Activated naive CD8-positive, alpha-beta T cell treated with anti-CD3 and anti-CD28 coated beads for 36 hours (primary cell): ENCODE measurements around the gene TMPRSS6. TPM values are rescaled to one million over a fixed set of nuclear protein-coding genes. Genes with fewer than 3 reads are reported as not detected.

Experiments
- DNase-seq: peaks from one replicate; pipeline ENCODE4 v3.0.0; 2021
- H3K27ac Mint-ChIP-seq: one replicate; pipeline ENCODE4 v1.8.0; 2022; ENCODE audit warnings: mild to moderate bottlenecking, moderate library complexity, mixed read lengths
- H3K27me3 Mint-ChIP-seq: one replicate; pipeline ENCODE4 v1.8.0; 2022; ENCODE audit warnings: mild to moderate bottlenecking, mixed read lengths
- H3K36me3 Mint-ChIP-seq: one replicate; pipeline ENCODE4 v1.8.0; 2021; ENCODE audit warnings: mild to moderate bottlenecking, mixed read lengths
- H3K4me1 Mint-ChIP-seq: one replicate; pipeline ENCODE4 v1.8.0; 2021; ENCODE audit warnings: mixed read lengths
- H3K4me3 Mint-ChIP-seq: one replicate; pipeline ENCODE4 v1.8.0; 2022; ENCODE audit warnings: mild to moderate bottlenecking, moderate library complexity, mixed read lengths
- H3K9me3 Mint-ChIP-seq: one replicate; pipeline ENCODE4 v1.8.0; 2022; ENCODE audit warnings: mixed read lengths
- total RNA-seq, 2 experiments: library from RNA; stranded (reverse); gene quantifications; one replicate each; pipeline ENCODE4 v1.2.3, GENCODE V29; 2021

Gene TMPRSS6
- total RNA-seq, 2 experiments from 2014 or later, result 1.8 to 2.0 TPM

GRCh38 chr22:37146507-37147180 is 37.1 kb upstream of the TMPRSS6 start:
- Mint-ChIP-seq H3K27ac (peak overlapping the region; percentile 84), H3K9me3 (peaks cover 10% of the 10 kb centered on the region), H3K27me3 (no peaks in the 10 kb centered on the region), H3K4me1 (peaks cover 53% of the 10 kb centered on the region), H3K36me3 (peaks cover 53% of the 10 kb centered on the region), H3K4me3 (peak overlapping the region; percentile 91)
- DNase-seq, result no peak

GRCh38 chr22:37146051-37146385 is 36.5 kb upstream of the TMPRSS6 start:
- peaks cover 6% of the 10 kb centered on the region for H3K9me3 Mint-ChIP-seq
- H3K4me3 Mint-ChIP-seq, result peak overlapping the region; percentile 91
- H3K27ac Mint-ChIP-seq, result peak overlapping the region; percentile 84
- no peaks in the 10 kb centered on the region for H3K27me3 Mint-ChIP-seq
- DNase-seq, result no peak
- peaks cover 55% of the 10 kb centered on the region for H3K36me3 Mint-ChIP-seq
- peaks cover 50% of the 10 kb centered on the region for H3K4me1 Mint-ChIP-seq

- H3K36me3 Mint-ChIP-seq, result peaks cover 58% of the 10 kb centered on the region
- no peaks in the 10 kb centered on the region for H3K27me3 Mint-ChIP-seq
- H3K9me3 Mint-ChIP-seq, result no peaks in the 10 kb centered on the region
- H3K27ac Mint-ChIP-seq, result peak overlapping the region; percentile 84
- peaks cover 51% of the 10 kb centered on the region for H3K4me1 Mint-ChIP-seq
- H3K4me3 Mint-ChIP-seq, result peak overlapping the region; percentile 91
- no peak for DNase-seq
These were observed 35.9 kb upstream of the TMPRSS6 start for GRCh38 chr22:37145180-37146050.

- H3K27ac Mint-ChIP-seq, result no peak overlapping the region
- H3K36me3 Mint-ChIP-seq, result peaks cover 58% of the 10 kb centered on the region
- H3K9me3 Mint-ChIP-seq, result no peaks in the 10 kb centered on the region
- H3K4me1 Mint-ChIP-seq, result peaks cover 57% of the 10 kb centered on the region
- no peak overlapping the region for H3K4me3 Mint-ChIP-seq
- no peaks in the 10 kb centered on the region for H3K27me3 Mint-ChIP-seq
- DNase-seq, result no peak
These were observed 34.7 kb upstream of the TMPRSS6 start for GRCh38 chr22:37144180-37144554.

- Mint-ChIP-seq H3K4me1 (peaks cover 59% of the 10 kb centered on the region), H3K27ac (no peak overlapping the region), H3K9me3 (no peaks in the 10 kb centered on the region), H3K27me3 (no peaks in the 10 kb centered on the region), H3K36me3 (peaks cover 60% of the 10 kb centered on the region), H3K4me3 (no peak overlapping the region)
- no peak for DNase-seq
These were observed 32.5 kb upstream of the TMPRSS6 start for GRCh38 chr22:37141971-37142370.

- H3K27ac Mint-ChIP-seq, result no peak overlapping the region
- no peak for DNase-seq
- H3K36me3 Mint-ChIP-seq, result peaks cover 63% of the 10 kb centered on the region
- H3K4me3 Mint-ChIP-seq, result no peak overlapping the region
- peaks cover 54% of the 10 kb centered on the region for H3K4me1 Mint-ChIP-seq
- no peaks in the 10 kb centered on the region for H3K9me3 Mint-ChIP-seq
- no peaks in the 10 kb centered on the region for H3K27me3 Mint-ChIP-seq
These were observed 32.0 kb upstream of the TMPRSS6 start for GRCh38 chr22:37141476-37141875.

GRCh38 chr22:37140686-37141323 is 31.3 kb upstream of the TMPRSS6 start:
- Mint-ChIP-seq H3K27ac (peak overlapping the region; percentile 56), H3K27me3 (no peaks in the 10 kb centered on the region), H3K4me1 (peaks cover 48% of the 10 kb centered on the region), H3K4me3 (no peak overlapping the region), H3K36me3 (peaks cover 58% of the 10 kb centered on the region), H3K9me3 (no peaks in the 10 kb centered on the region)
- no peak for DNase-seq

GRCh38 chr22:37139762-37140161 is 30.2 kb upstream of the TMPRSS6 start:
- H3K4me3 Mint-ChIP-seq, result no peak overlapping the region
- H3K4me1 Mint-ChIP-seq, result peaks cover 39% of the 10 kb centered on the region
- DNase-seq, result no peak
- H3K27ac Mint-ChIP-seq, result peak overlapping the region; percentile 92
- H3K9me3 Mint-ChIP-seq, result no peaks in the 10 kb centered on the region
- peaks cover 56% of the 10 kb centered on the region for H3K36me3 Mint-ChIP-seq
- H3K27me3 Mint-ChIP-seq, result no peaks in the 10 kb centered on the region

- no peaks in the 10 kb centered on the region for H3K9me3 Mint-ChIP-seq
These were observed 29.5 kb upstream of the TMPRSS6 start for GRCh38 chr22:37138849-37139561.

GRCh38 chr22:37137903-37138665 is 28.6 kb upstream of the TMPRSS6 start:
- Mint-ChIP-seq H3K36me3 (peaks cover 54% of the 10 kb centered on the region), H3K9me3 (no peaks in the 10 kb centered on the region), H3K4me3 (peak overlapping the region; percentile 53), H3K27ac (peak overlapping the region; percentile 92), H3K4me1 (peaks cover 33% of the 10 kb centered on the region), H3K27me3 (no peaks in the 10 kb centered on the region)
- no peak for DNase-seq

More at GRCh38 chr22:37138849-37139561, 29.5 kb upstream of the TMPRSS6 start:
- Mint-ChIP-seq H3K36me3 (peaks cover 57% of the 10 kb centered on the region), H3K4me3 (peak overlapping the region; percentile 53), H3K4me1 (peaks cover 37% of the 10 kb centered on the region), H3K27ac (peak overlapping the region; percentile 92), H3K27me3 (no peaks in the 10 kb centered on the region)
- no peak for DNase-seq

- Mint-ChIP-seq H3K27ac (peak overlapping the region; percentile 47), H3K9me3 (no peaks in the 10 kb centered on the region), H3K4me1 (peaks cover 28% of the 10 kb centered on the region), H3K36me3 (peaks cover 59% of the 10 kb centered on the region), H3K4me3 (no peak overlapping the region), H3K27me3 (no peaks in the 10 kb centered on the region)
- no peak for DNase-seq
These were observed 27.6 kb upstream of the TMPRSS6 start for GRCh38 chr22:37137131-37137530.

GRCh38 chr22:37135023-37135422 is 25.5 kb upstream of the TMPRSS6 start:
- no peaks in the 10 kb centered on the region for H3K27me3 Mint-ChIP-seq
- H3K4me1 Mint-ChIP-seq, result peaks cover 28% of the 10 kb centered on the region
- H3K4me3 Mint-ChIP-seq, result no peak overlapping the region
- H3K27ac Mint-ChIP-seq, result peak overlapping the region; percentile 54
- H3K36me3 Mint-ChIP-seq, result peaks cover 56% of the 10 kb centered on the region
- H3K9me3 Mint-ChIP-seq, result no peaks in the 10 kb centered on the region
- DNase-seq, result no peak

GRCh38 chr22:37133304-37134018 is 23.9 kb upstream of the TMPRSS6 start:
- Mint-ChIP-seq H3K36me3 (peaks cover 49% of the 10 kb centered on the region), H3K4me1 (peaks cover 14% of the 10 kb centered on the region), H3K4me3 (no peak overlapping the region), H3K9me3 (no peaks in the 10 kb centered on the region), H3K27me3 (no peaks in the 10 kb centered on the region), H3K27ac (peak overlapping the region; percentile 63)
- no peak for DNase-seq

GRCh38 chr22:37132773-37133172 is 23.3 kb upstream of the TMPRSS6 start:
- Mint-ChIP-seq H3K27me3 (no peaks in the 10 kb centered on the region), H3K4me1 (peaks cover 8% of the 10 kb centered on the region), H3K9me3 (no peaks in the 10 kb centered on the region), H3K36me3 (peaks cover 43% of the 10 kb centered on the region), H3K27ac (peak overlapping the region; percentile 27), H3K4me3 (no peak overlapping the region)
- DNase-seq, result no peak
